Thymus (tissue), 11 donors: Measurements from ENCODE around the gene SLC22A3. TPM values are rescaled to one million over a fixed set of nuclear protein-coding genes. Genes with fewer than 3 reads are reported as not detected.
"Not testable (repeated sequence)": the region's sequence is repeated elsewhere in the genome, so short reads cannot be mapped to it uniquely, and the experiment has no call there.

ENCODE experiments used
- DNase-seq, 9 donors: peaks; one replicate each; pipeline ENCODE4 v3.0.0-alpha.2; 2013; ENCODE audit warnings: low spot score in 9 of 9, low read depth in 6 of 9, missing footprints in 1 of 9
- H3K27ac ChIP-seq, 2 donors: one replicate each; pipeline ENCODE4 v1.5.1; 2013; ENCODE audit warnings: control low read depth in 1 of 2, low read depth in 1 of 2, low read length in 1 of 2, mild to moderate bottlenecking in 1 of 2, moderate library complexity in 1 of 2
- H3K27me3 ChIP-seq, 2 donors: one replicate each; pipeline ENCODE4 v1.5.1; 2013; ENCODE audit warnings: low read length in 1 of 2; ENCODE audit not compliant: control insufficient read depth in 2 of 2, insufficient read depth in 1 of 2
- H3K36me3 ChIP-seq, 2 donors: one replicate each; pipeline ENCODE4 v1.5.1; 2013; ENCODE audit warnings: low read length in 1 of 2, mild to moderate bottlenecking in 1 of 2, moderate library complexity in 1 of 2; ENCODE audit not compliant: control insufficient read depth in 2 of 2, insufficient read depth in 2 of 2
- H3K4me1 ChIP-seq, 2 donors: one replicate each; pipeline ENCODE4 v1.5.1; 2013; ENCODE audit warnings: low read length in 2 of 2; ENCODE audit not compliant: control insufficient read depth in 2 of 2, insufficient read depth in 2 of 2
- H3K4me3 ChIP-seq, 2 donors: one replicate each; pipeline ENCODE4 v1.5.1; 2013; ENCODE audit warnings: low read length in 2 of 2, control low read depth in 1 of 2, mild to moderate bottlenecking in 1 of 2
- H3K9me3 ChIP-seq, 2 donors: one replicate each; pipeline ENCODE4 v1.5.1; 2013; ENCODE audit warnings: low read length in 1 of 2, mild to moderate bottlenecking in 1 of 2; ENCODE audit not compliant: control insufficient read depth in 2 of 2, insufficient read depth in 1 of 2
- WGBS: extraction: QIAGEN DNeasy Blood & Tissue Kit; methylation state at CpG from one replicate; pipeline ENCODE4 v1.1.7; 2013; 5-methylcytosine and 5-hydroxymethylcytosine counted together
- polyA plus RNA-seq: library from polyadenylated mRNA; stranded (reverse); fragments of 200-250 nt; gene quantifications from one replicate; pipeline ENCODE4 v1.2.3, GENCODE V29; 2013
- total RNA-seq: library from RNA; stranded (reverse); fragments of 120-200 nt; gene quantifications from one replicate; pipeline ENCODE4 v1.2.4, GENCODE V29; 2013
- donor health status: healthy.

Gene SLC22A3
- total and polyA plus RNA-seq, 2 donors, result 0.28 to 1.4 TPM

- DNase-seq, result no peak
- H3K27ac ChIP-seq, result no peak overlapping the region
- no peaks in the 10 kb centered on the region for H3K9me3 ChIP-seq
- H3K27me3 ChIP-seq, result peaks cover 8 to 14% of the 10 kb centered on the region in 2 donors
- H3K4me1 ChIP-seq, result no peaks in the 10 kb centered on the region
- WGBS, result 78% methylated on average over 2 of the region's 2 CpGs
- no peak overlapping the region for H3K4me3 ChIP-seq
- no peaks in the 10 kb centered on the region for H3K36me3 ChIP-seq
Measured at GRCh38 chr6:160469153-160469552, 121.0 kb downstream of the SLC22A3 start.

- not testable (repeated sequence) for H3K4me1 ChIP-seq, H3K9me3 ChIP-seq, H3K27ac ChIP-seq, DNase-seq, H3K4me3 ChIP-seq, H3K27me3 ChIP-seq, H3K36me3 ChIP-seq
- 57% methylated on average over 4 of the region's 4 CpGs for WGBS
Measured at GRCh38 chr6:160476056-160476455, 127.9 kb downstream of the SLC22A3 start.

- H3K27me3 ChIP-seq, H3K36me3 ChIP-seq, H3K4me1 ChIP-seq, DNase-seq, H3K4me3 ChIP-seq, H3K27ac ChIP-seq, H3K9me3 ChIP-seq: not testable (repeated sequence)
- 95% methylated on average over 4 of the region's 4 CpGs for WGBS
Measured at GRCh38 chr6:160477072-160477471, 128.9 kb downstream of the SLC22A3 start.

GRCh38 chr6:160477901-160478300 lies 129.7 kb downstream of the SLC22A3 start:
- no peak for DNase-seq
- H3K27me3 ChIP-seq, result no peaks in the 10 kb centered on the region
- no peaks in the 10 kb centered on the region for H3K4me1 ChIP-seq
- peaks cover 0 to 3% of the 10 kb centered on the region in 2 donors for H3K9me3 ChIP-seq
- no peaks in the 10 kb centered on the region for H3K36me3 ChIP-seq
- 94% methylated on average over 8 of the region's 8 CpGs for WGBS
- no peak overlapping the region for H3K27ac ChIP-seq
- no peak overlapping the region for H3K4me3 ChIP-seq

- H3K4me1 ChIP-seq, result no peaks in the 10 kb centered on the region
- no peaks in the 10 kb centered on the region for H3K9me3 ChIP-seq
- H3K27ac ChIP-seq, result no peak overlapping the region
- no peaks in the 10 kb centered on the region for H3K36me3 ChIP-seq
- WGBS, result 96% methylated on average over 11 of the region's 11 CpGs
- no peak overlapping the region for H3K4me3 ChIP-seq
- H3K27me3 ChIP-seq, result no peaks in the 10 kb centered on the region
- DNase-seq, result no peak
Measured at GRCh38 chr6:160487116-160487515, 138.9 kb downstream of the SLC22A3 start.

- Histone ChIP-seq H3K9me3 (no peaks in the 10 kb centered on the region), H3K4me3 (no peak overlapping the region), H3K4me1 (no peaks in the 10 kb centered on the region), H3K36me3 (no peaks in the 10 kb centered on the region), H3K27ac (no peak overlapping the region), H3K27me3 (no peaks in the 10 kb centered on the region)
- DNase-seq, result no peak
- WGBS, result 96% methylated on average over 1 of the region's 1 CpG
Measured at GRCh38 chr6:160489091-160489490, 140.9 kb downstream of the SLC22A3 start.

- H3K9me3 ChIP-seq, result no peaks in the 10 kb centered on the region
- DNase-seq, result no peak
- H3K27me3 ChIP-seq, result no peaks in the 10 kb centered on the region
- no peak overlapping the region for H3K27ac ChIP-seq
- H3K4me3 ChIP-seq, result no peak overlapping the region
- H3K36me3 ChIP-seq, result no peaks in the 10 kb centered on the region
- H3K4me1 ChIP-seq, result no peaks in the 10 kb centered on the region
- 97% methylated on average over 3 of the region's 3 CpGs for WGBS
Measured at GRCh38 chr6:160494576-160494975, 146.4 kb downstream of the SLC22A3 start.

- Histone ChIP-seq H3K36me3 (no peaks in the 10 kb centered on the region), H3K27me3 (no peaks in the 10 kb centered on the region), H3K4me3 (no peak overlapping the region), H3K9me3 (no peaks in the 10 kb centered on the region), H3K27ac (no peak overlapping the region), H3K4me1 (no peaks in the 10 kb centered on the region)
- no peak for DNase-seq
- 94% methylated on average over 4 of the region's 4 CpGs for WGBS
Measured at GRCh38 chr6:160500639-160501038, 152.5 kb downstream of the SLC22A3 start.
